Measurements from ENCODE around the gene HYLS1. TPM values are rescaled to one million over a fixed set of nuclear protein-coding genes. Genes with fewer than 3 reads are reported as not detected.

HYLS1 gene
- total and polyA plus RNA-seq, 2 experiments from 2014 or later: 14.6 to 25.7 TPM

- TF ChIP-seq ETS1 (IDR thresholded peaks at IDR 0.05) (no peak), ZNF331 (CRISPR knock-in tag; IDR thresholded peaks at IDR 0.05; ENCODE audit: low read depth) (no peak), ZNF114 (CRISPR knock-in tag; IDR thresholded peaks at IDR 0.05) (no peak), NANOG (IDR thresholded peaks at IDR 0.05; ENCODE audit: borderline replicate concordance) (no peak), CTCF (conservative IDR thresholded peaks at IDR 0.05; ENCODE audit: low read depth in 2 of 2) (no peak), REST (IDR thresholded peaks at IDR 0.05; ENCODE audit: unreplicated experiment) (no peak), CREB1 (CRISPR knock-in tag; IDR thresholded peaks at IDR 0.05; ENCODE audit: low read depth) (no peak)
Observed at GRCh38 chr11:125886997-125887372, 483 bp upstream of the HYLS1 start (continued).

- DNase-seq (ENCODE audit: low spot score) (no peak), ATAC-seq (no peak)
- no peak overlapping the region for H2AFZ ChIP-seq
- H3K27ac ChIP-seq (ENCODE audit: low read depth): no peak overlapping the region
- peaks cover 30% of the 10 kb centered on the region; the same call in 1 of the 2 replicates for H3K36me3 ChIP-seq (ENCODE audit: insufficient read depth)
- H3K4me2 ChIP-seq: no peak overlapping the region
- H3K27me3 Mint-ChIP-seq (ENCODE audit: insufficient read depth, low read depth, poor library complexity): peaks cover 13% of the 10 kb centered on the region
- H3K4me3 ChIP-seq: no peak overlapping the region
- H3K79me2 ChIP-seq (replicated peaks; ENCODE audit: insufficient read depth): peaks cover 65% of the 10 kb centered on the region
- H3K9me2 ChIP-seq (ENCODE audit: insufficient read depth): peaks cover 3% of the 10 kb centered on the region; the same call in 1 of the 2 replicates
- peaks cover 10% of the 10 kb centered on the region for H4K20me1 ChIP-seq (replicated peaks; ENCODE audit: insufficient read depth)
- H3K4me3 Mint-ChIP-seq: no peak overlapping the region
- H3K27ac Mint-ChIP-seq: no peak overlapping the region; the same call in 1 of the 2 replicates
- no peaks in the 10 kb centered on the region; the same call in 1 of the 2 replicates for H3K4me1 ChIP-seq (ENCODE audit: insufficient read depth)
- peaks cover 8% of the 10 kb centered on the region; the same call in 1 of the 2 replicates for H3K27me3 ChIP-seq (ENCODE audit: insufficient read depth)
- peaks cover 42% of the 10 kb centered on the region; the same call in 2 of the 3 replicates for H3K36me3 Mint-ChIP-seq (ENCODE audit: low read depth)
- H3K9me3 Mint-ChIP-seq: peaks cover 17% of the 10 kb centered on the region
- peaks cover 2% of the 10 kb centered on the region; the same call in 1 of the 2 replicates for H3F3A ChIP-seq (replicated peaks; ENCODE audit: low read depth)
- H3K4me1 Mint-ChIP-seq: peaks cover 7% of the 10 kb centered on the region; the same call in 1 of the 3 replicates
- TF ChIP-seq POLR2AphosphoS5 (IDR thresholded peaks at IDR 0.05; ENCODE audit: low read depth) (no peak), ZNF114 (CRISPR knock-in tag; IDR thresholded peaks at IDR 0.05) (no peak), EZH2 (IDR thresholded peaks at IDR 0.05; ENCODE audit: low read depth, unreplicated experiment) (no peak), ZNF331 (CRISPR knock-in tag; IDR thresholded peaks at IDR 0.05; ENCODE audit: low read depth) (no peak), ETS1 (IDR thresholded peaks at IDR 0.05) (no peak), EZH2phosphoT487 (IDR thresholded peaks at IDR 0.05; ENCODE audit: unreplicated experiment) (no peak), CREB1 (CRISPR knock-in tag; IDR thresholded peaks at IDR 0.05; ENCODE audit: low read depth) (no peak), STAT1 (IDR thresholded peaks at IDR 0.05; ENCODE audit: unreplicated experiment) (no peak), REST (IDR thresholded peaks at IDR 0.05; ENCODE audit: unreplicated experiment) (no peak), NANOG (IDR thresholded peaks at IDR 0.05; ENCODE audit: borderline replicate concordance) (no peak)
Observed at GRCh38 chr11:125890447-125891100, 3.1 kb downstream of the HYLS1 start.

All from GM23338 (cell line).